Panc1 (cell line): ENCODE results near the gene MEAK7.

Experiments used
- POLR2AphosphoS5 ChIP-seq: IDR thresholded peaks from 2 replicates; pipeline ENCODE4 v1.6.1; 2012; ENCODE audit warnings: mild to moderate bottlenecking, low read depth, low read length, moderate library complexity
- REST ChIP-seq, 2 experiments: IDR thresholded peaks; 2 replicates each; pipeline ENCODE4 v1.6.1; 2011 to 2012; ENCODE audit warnings: low read depth in 2 of 2, control low read depth in 1 of 2, low read length in 1 of 2, mild to moderate bottlenecking in 1 of 2, moderate library complexity in 1 of 2; ENCODE audit not compliant: insufficient read depth in 1 of 2
- TF ChIP-seq, protein P1 (sequence below): fragments of 450-650 bp; IDR thresholded peaks from 2 replicates; pipeline ENCODE4 v1.5.1; 2017; ENCODE audit warnings: mild to moderate bottlenecking

GRCh38 chr16:84486126-84486525 is 18.3 kb downstream of the MEAK7 start:
- TF ChIP-seq, protein P1, sequence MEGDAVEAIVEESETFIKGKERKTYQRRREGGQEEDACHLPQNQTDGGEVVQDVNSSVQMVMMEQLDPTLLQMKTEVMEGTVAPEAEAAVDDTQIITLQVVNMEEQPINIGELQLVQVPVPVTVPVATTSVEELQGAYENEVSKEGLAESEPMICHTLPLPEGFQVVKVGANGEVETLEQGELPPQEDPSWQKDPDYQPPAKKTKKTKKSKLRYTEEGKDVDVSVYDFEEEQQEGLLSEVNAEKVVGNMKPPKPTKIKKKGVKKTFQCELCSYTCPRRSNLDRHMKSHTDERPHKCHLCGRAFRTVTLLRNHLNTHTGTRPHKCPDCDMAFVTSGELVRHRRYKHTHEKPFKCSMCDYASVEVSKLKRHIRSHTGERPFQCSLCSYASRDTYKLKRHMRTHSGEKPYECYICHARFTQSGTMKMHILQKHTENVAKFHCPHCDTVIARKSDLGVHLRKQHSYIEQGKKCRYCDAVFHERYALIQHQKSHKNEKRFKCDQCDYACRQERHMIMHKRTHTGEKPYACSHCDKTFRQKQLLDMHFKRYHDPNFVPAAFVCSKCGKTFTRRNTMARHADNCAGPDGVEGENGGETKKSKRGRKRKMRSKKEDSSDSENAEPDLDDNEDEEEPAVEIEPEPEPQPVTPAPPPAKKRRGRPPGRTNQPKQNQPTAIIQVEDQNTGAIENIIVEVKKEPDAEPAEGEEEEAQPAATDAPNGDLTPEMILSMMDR = no peak
- TF ChIP-seq POLR2AphosphoS5 (no peak), REST (IDR thresholded peaks at IDR 0.05; ENCODE audit: insufficient read depth in 1 of 2, low read depth in 2 of 2, low read length in 1 of 2) (no peak)
